Fibroblast of skin of back (primary cell): Measurements from ENCODE around the gene ACTG2.

Experiments used
- DNase-seq: peaks from one replicate; pipeline ENCODE4 v3.0.0-alpha.2; 2013

The ACTG2 gene

DNA sequence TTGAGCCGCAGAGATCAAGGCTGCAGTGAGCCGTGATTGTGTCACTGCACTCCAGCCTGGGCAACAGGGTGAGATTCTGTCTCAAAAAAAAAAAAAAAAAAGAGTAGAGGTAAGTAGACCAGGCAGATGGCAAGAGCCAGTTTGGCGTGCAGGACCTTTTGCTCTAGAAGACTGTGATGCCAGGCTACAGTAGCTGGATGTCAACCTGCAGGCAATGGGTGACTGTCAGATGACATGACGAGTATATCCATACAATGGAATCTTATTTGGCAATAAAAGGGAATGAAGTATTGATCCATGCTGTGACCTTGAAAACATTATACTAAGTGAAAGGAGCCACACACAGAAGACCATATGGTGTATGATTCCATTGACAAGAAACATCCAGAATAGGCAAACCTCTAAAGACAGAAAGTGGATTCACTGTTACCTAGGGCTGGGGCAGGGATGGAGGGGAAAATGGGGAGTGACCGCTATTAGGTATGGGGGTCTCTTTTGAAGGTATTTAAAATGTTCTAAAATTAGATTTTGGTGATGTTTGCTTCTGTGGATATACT is 22.7 kb downstream of the ACTG2 start:
- DNase-seq: no peak

DNA sequence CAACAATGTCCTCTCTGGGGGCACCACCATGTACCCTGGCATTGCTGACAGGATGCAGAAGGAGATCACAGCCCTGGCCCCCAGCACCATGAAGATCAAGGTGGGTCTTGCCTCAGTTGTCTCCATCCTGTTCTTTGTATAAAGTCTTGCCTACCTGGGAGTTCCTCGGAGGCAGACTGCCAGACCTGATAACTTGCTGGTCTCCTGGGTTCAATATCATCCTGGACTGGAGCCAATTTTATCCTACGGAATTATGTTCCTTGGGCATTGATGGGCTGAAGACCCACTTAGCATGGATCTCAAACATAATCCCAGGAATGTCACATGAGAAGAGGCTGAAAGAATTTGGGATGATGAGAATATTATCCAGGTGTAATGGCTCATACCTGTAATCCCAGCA is 23.9 kb downstream of the ACTG2 start:
- DNase-seq: no peak

DNA sequence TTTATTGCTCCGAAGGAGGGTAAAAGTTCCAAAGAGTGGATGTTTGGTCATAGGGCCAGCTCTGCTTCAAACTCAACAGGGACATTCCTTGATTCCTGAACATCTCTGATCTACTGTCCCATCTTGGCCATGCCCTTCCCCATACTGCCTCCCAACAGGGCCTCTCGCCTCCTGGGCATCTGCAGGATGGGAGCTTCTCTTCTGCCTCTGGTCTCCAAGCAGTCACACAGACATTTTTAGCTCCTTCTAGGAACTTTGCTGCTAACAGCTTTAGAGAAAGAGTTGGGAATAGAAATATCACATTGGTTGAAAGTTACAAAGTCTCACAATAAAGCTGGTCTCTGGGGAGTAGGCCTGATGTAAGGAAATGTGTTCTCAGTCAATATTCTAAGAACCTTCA is 24.5 kb downstream of the ACTG2 start:
- no peak for DNase-seq

DNA sequence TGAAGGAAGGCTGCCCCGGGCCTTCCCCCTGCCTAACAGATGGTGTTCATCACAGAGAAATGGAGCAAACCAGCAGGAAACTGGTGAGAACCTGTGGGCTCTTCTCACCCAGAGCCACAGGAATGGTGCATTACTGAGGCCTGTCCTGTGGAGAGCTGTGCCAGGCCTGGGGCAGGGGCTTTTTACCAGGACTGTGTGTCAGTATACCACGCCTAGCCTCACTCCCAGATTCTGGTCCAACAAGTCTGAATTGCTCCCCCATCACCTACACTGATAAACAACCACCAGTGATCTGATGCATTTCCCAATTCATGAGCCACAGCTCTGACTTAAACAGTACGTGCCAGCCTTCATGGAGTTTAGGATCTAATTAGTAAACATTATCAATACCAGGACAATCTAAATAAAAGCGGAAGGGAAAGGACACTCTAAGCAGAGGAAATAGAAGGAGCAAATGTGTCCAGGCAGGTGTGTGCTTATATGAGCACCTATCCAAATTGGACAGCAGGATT is 24.9 kb downstream of the ACTG2 start:
- no peak for DNase-seq

DNA sequence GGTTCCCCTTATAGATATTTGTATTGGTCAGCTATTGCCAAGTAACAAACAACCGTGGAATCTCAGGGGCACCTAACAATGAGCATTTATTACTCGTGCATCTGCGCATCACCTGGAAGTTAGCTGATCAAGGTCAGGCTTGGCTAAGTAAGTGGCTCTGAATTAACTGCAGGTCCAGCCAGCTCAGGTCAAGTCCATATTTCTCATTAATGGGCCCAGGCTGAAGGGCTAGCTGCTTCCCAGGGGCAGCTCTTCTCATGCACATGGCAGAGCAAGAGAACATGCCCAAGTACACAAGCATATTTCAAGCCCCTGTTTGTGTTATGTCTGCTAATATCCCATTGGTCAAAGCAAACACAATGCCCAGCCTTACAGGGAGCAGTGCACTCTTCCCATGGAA is 26.0 kb downstream of the ACTG2 start:
- DNase-seq: no peak

DNA sequence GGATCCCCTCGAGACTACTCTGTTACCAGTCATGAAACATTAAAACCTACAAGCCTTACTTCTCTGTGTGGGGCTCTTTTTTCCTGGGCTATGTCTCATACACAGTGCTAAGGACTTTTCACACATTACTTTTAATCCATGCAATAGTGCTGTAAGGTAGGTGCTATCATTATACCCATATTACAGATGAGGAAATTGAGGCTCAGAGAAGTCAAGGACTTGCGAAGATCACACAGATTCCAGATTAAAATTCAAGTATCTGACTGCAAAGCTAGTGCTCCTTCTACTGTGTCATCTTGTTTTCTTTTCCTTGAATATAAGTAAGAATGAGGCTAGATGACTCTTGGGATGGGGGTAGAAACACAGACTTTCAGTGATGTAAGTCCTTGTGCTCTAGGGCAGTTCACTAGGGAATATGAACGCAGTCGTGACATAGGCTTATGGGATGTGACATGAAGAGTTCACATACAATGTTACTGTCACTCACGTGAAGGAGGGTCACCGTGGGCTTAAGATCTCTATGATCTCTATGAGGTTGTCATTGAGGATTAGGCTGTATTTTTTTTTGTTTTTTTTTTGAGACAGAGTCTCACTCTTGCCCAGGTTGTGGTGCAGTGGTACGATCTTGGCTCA is 26.9 kb downstream of the ACTG2 start:
- no peak for DNase-seq

DNA sequence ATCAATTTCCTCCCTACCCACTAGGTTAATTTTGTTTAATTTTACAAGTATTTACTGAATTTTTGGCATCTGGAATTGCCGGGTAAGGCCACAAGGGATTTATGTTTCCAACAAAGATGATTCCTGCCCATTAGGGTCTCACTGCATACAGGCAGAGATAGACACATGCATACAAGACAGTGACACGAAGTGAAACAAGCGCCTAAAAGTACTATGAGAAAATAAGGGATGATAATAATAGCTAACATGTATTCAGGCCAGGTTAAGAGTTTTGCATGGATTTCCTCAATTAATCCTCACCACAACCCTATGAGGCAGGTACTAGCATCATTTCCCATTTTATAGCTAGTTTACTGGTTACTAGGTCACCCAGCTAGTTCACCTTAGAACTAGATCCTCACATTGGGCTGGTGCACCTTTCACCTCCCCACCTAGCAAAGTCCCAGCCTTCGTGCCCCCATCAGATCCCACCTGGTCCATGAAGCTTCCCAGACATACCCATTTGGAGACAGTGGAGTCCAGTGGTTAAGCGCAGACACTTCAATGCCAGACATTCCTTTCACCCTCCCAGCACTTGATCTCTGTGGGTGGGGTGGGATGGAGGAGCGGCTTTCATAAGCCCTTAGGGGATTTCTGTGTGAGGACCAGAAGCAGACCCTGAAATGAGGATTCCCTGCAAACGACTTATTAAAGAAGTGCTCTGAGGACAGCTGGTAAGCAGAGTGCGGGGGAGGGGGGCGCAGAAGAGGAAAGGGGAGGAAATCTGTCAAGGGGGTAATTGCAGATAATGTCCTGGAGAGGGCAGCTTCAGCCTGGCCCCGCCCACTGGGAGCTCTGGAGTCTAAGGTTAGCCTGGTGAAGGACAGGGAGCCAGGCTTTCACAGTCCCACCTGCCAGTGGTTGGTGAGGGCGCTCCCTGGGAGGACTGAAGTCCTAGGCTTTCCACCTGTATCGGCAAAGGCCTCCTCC is 28.1 kb downstream of the ACTG2 start:
- peak; percentile 71 for DNase-seq

DNA sequence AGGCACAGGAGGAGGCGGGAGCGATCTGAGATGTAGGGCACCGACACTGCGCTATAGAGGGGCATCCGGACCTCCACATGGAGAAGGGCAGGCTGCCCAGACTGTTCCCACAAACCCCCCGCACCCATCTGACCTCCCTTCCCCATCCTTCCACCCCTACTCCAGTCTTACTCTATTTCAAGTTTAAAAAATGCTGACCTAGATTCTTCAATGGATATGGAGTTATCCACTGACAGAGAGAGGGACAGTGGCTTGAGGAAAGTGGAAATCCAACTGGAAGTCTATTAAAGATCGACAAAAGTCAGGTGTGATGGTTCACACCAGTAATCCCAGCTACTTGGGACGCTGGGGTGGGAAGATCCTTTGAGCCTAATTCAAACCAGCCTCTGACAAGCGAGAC is 28.8 kb downstream of the ACTG2 start:
- no peak for DNase-seq

DNA sequence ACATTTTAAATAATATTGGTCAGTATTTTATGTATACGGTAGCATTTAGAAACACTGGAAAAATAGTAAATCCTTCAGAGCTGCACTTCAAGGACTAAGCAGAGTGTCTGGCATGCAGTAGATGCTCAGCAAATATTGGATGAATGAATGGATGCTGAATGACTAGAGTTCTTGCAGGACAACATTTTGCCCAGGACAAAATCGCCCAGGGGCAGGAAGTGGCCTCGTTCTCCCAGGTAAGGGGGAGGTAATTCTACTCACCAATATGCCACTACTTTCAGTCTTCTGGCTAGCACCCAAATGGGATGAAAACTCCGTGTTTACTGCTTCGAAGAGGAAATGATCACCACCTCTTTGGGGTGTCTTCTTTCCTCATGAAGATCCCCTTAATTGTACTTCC is 29.9 kb downstream of the ACTG2 start:
- no peak for DNase-seq

DNA sequence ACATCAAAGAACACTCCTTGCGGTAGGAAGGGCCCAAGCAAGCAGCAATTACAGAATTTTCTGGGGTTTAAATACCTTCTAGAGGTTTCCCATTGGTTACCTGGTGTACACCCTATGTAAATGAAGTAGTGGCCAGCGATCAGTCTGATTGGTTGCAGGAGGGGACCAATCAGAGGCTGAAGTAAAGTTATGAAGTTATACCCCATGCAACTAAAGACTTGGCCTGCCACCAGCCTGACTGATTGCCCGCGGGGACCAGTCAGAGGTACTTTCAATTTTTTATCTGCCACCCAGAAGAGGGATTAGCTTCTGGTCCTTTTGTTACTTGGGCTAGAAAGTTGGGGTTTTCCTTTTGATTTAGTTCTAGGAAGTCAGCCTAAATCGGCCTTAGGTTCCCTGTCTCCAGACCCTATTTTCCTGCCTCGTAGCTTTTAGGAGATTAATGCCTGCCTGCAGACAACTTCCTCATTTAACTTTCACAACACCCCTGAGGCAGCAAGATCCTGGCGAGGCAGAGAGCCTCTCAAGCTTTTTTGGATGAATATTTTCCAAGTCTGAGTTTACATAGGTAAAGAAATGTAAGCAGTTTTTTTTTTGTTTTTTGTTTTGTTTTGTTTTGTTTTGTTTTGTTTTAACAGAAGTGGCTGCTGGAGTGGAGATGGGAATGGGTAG is 32.4 kb downstream of the ACTG2 start:
- no peak for DNase-seq

DNA sequence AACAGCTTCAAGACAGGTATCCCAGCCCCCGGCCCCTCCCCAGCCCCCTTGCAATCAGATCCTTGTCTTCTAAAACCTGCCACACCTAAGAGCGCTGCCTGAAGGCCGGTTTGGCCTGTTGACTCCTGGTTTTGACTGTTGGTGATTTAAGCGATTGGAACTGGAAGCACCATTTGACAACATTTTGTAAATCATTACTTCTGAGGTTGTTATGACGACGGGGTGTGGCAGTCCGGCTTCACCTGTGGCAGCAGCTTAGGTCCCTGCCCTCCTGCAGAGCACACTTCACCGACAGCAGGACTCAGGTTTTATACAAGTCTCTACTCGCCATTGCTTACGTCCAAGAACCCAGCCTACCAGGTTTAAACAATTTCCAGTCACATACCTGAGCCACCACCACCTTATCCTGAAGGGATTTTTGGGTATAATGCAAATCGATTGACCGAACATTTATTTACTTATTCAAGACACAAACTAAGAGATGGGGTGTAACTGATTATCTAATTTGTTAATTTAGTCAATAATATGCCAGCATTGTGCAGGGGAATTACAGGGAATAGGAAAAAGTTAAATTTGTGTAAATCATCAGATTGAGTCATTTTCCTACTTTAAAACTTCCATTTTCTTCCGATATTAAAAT is 33.2 kb downstream of the ACTG2 start:
- DNase-seq: no peak

DNA sequence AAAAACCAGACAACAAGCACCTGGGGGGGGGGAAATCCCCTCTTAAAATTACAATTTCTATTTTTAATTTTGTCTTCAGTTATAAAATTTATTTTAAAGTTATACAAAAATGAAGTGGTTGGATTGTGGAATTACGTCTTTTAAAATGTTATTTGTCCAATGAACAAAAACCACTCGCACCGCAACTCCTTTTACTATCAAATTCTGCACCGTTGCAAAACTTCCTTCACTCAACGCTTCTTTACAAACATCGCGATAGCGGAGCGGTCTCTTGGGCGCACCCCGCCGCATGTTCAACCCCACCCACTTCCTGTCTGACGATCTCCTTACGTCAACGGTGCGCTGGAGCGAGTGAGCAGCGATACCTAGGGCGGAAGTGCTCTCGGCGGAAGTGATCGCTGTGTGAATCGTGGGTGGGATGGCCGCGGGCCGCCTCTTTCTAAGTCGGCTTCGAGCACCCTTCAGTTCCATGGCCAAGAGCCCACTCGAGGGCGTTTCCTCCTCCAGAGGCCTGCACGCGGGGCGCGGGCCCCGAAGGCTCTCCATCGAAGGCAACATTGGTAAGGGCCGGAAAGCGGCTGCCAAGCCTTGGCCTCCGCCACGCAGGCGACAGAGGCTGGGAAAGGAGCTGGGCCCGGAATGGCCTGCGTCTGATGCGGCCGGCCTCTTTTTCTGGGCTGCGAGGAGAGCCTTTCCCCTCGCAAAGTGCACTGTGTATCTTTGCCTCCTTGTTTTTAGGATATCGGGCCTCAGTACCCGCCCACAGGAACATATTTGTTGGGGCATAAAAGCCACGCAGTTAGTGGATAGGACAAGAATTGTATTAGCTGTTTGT is 33.9 kb downstream of the ACTG2 start, which contains the start of gene DGUOK:
TSS of gene DGUOK (plus strand) at position 388 of the 835 bp plus-strand sequence. CDS start at position 419, 31 bp downstream.
- peak; percentile 100 for DNase-seq

DNA sequence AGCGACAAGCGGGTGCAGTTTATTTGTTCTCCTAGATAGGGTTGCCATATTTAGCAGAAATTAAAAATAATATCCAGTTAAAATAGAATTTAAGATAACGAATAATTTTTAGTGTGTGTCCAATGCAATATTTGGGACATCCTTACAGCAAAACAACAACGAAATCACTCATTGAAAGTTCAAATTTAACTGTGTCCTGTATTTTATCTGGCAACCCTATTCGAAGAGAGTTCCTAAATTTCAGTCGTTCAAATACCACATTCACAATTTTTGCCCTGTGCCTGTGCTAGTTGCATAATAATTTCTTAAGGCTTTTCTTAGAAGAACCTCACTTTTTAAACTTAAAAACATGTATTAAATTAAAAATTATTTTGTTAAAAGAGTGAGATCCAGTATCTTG is 34.5 kb downstream of the ACTG2 start:
- DNase-seq: no peak

DNA sequence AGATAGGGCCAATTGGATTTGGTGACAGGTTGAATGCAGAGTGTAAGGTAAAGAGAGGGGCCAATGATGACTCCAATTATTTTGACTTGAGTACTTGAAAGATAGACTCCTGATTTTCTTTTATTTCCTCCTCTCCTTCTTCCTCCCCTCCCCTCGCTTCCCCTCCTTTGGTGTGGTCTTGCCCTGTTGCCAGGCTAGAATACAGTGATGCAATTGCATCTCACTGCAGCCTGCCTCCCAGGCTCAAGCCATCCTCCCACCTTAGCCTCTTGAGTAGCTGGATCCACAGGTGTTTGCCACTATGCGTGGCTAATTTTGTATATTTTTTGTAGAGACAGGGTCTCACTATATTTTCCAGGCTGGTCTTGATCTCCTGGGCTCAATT is 36.1 kb downstream of the ACTG2 start:
- DNase-seq: no peak

DNA sequence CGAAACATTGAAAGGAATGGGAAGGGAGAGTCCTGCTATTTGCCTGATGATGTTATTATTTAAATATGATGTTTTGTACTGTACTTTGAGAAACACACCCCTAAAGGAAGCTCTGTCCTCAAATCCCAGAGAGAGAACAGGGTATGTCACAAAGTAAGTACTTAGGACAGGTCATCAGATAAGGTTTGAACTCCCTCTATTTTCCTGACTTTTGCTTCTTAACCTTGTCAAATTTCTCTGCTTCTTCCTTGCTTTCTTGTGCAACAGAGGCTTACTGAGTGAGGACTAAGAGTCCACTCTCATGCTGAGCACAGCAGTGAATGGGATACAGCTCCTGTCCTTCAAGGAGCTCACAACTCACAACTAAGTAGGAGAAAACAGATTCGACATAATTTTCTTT is 37.6 kb downstream of the ACTG2 start:
- no peak for DNase-seq

DNA sequence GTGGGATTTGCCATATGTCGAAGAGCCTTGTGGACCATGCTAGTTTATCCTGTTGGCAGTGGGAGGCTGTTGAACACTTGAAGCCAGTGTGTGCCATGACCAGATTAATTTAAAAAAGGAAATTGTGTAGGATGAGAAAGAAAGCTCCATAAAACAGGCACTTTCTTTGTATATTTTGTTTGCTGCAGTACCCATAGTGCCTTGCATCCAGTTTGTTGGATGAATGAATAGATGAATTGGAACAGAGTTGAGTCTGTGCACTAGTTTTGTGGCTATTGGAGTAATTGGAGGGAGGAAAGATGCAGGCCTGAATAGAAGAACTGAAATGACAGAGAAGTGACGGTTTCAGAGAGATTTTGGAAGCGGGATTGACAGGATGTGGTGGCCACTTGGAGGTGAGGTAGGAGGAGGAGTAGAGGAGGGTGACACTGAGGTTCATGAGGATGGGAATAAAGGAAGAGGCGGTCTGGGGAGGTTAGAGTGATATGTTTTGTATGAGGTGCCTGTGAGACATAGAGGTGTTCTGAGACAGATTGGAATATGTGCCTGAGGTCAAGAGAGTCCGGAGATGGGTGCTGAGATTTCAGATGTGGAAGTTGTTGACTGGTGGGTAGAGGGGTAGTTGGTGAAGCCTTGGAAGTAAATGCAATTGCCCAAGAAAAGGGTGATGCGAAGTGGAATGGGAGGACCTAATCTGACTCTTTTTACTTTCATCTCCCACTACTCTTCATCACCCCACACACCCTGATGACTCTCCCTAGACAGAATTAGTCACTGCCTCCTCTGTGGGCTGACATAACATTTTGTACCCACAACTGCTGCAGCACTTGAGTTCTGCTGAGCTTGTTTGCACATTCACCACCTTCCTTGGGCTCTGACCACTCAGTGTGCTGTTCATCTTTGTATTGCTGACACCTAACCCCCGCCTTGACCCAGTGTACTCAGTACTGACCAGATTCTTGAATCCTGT is 39.0 kb downstream of the ACTG2 start:
- DNase-seq: peak; percentile 39

DNA sequence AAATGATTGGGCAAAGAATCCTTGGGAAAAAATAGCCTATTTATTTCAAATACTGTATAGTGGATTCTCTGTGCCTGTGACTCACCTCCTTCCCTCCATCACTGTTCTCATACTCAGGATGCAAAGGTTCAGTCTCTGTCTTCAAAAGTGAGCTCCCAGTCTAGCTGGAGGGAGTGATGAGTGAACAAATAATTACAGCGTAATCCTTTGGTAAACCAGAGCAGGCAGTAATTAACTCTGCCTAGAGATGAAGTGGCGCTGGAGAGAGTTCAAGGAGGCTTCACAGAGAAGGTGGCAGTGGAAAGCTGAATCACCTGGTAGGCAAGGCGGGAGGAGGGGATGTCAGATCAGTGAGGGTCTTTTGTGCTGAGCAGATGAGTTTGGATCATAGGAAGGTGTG is 40.4 kb downstream of the ACTG2 start:
- no peak for DNase-seq

DNA sequence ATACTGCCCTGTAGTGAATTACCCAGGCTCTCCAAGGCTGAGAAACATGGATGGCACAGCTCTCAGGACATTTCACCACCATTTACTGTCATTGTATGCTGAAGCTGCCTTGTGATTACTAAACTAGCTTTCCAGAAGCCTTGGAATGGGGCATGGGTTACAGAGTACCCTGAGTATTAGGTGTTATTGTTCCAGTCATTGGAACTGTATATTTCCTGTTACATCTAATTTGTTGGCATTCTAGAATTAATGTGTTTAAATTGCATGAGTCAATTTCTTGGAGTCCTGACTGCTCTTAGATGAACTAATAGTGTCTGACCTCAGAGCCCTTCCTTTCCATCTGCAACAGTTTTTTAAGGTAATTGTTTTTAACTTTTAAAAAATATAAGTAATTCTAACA is 42.8 kb downstream of the ACTG2 start:
- DNase-seq: no peak

DNA sequence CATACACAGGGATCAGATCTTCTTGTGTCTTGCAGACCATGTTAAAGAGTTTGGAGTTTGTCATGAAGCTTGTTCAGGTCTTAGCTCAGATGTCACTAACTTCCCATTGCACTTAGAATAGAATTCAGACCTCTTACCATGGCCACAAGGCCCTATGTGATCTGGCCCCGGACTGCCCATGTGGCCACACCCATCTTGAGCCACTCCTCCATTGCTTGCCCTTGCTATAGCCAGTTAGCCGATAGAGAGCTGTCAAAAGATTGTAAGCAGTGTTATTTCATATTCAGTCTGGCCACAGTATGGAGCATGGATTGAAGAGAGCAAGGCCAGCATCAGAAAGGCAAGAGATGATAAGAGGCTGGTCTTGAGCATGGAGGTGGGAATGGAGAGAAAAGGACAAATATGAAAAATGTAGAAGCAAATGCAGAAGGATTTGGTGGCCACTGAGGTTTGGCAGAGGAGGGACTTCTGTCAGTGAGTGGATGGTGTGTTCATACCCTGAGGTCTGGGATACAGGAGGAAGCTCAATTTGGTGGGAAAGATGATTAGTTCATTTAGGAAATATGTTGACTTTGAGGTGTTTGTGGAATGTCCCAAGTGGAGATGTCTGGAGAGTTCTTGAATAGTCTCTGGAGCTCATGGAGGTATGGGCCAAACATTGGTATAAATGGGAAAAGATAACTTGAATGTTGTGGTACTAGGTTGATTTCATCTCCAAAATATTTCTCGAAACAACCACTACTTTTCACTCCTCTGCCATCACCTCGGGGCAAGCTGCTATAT is 44.5 kb downstream of the ACTG2 start:
- peak; percentile 58 for DNase-seq
